HepG2 (cell line): ENCODE measurements around the gene ZBTB44.

Experiments used
- CTCF ChIP-seq: sonication (generic); formaldehyde crosslinking; IDR thresholded peaks from 2 replicates; pipeline ENCODE4 v1.5.0; 2020; ENCODE audit warnings: mild to moderate bottlenecking, missing genetic modification reagents, moderate library complexity
- YY1 ChIP-seq: IDR thresholded peaks from 2 replicates; pipeline ENCODE4 v1.6.1; 2011; ENCODE audit warnings: low read length, low read depth, moderate library complexity, mild to moderate bottlenecking; ENCODE audit not compliant: insufficient read depth, insufficient replicate concordance
- ZNF776 ChIP-seq: sonication (generic); formaldehyde crosslinking; IDR thresholded peaks from 2 replicates; pipeline ENCODE4 v1.4.0; 2020; ENCODE audit warnings: mild to moderate bottlenecking, missing genetic modification reagents

DNA sequence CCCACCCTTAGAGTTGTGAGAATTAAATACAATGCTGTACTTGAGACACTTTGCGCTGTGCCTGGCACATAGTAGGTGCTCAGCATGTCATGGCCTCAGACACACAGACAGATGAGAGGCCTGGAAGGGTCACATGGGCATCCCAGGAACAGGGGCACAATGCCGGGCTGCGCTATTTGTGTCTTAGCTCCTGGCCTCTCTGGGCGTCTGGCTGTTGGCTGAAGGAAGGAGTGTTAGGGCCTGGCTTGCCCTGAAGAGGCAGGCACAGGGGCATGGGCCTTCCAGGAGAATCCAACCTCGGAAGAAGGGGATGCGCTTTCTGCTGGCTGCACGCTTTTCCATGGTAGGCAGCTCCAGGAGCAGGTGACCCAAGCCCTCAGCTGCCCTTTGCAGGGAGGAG lies 113.7 kb downstream of the ZBTB44 start:
- TF ChIP-seq YY1 (no peak), ZNF776 (CRISPR knock-in tag) (no peak), CTCF (CRISPR knock-in tag) (no peak)
